Measurements from ENCODE around the gene ERI2. TPM values are rescaled to one million over a fixed set of nuclear protein-coding genes. Genes with fewer than 3 reads are reported as not detected.

The ERI2 gene
- total RNA-seq, 1 donor from 2014 or later: 11.5 TPM

DNA sequence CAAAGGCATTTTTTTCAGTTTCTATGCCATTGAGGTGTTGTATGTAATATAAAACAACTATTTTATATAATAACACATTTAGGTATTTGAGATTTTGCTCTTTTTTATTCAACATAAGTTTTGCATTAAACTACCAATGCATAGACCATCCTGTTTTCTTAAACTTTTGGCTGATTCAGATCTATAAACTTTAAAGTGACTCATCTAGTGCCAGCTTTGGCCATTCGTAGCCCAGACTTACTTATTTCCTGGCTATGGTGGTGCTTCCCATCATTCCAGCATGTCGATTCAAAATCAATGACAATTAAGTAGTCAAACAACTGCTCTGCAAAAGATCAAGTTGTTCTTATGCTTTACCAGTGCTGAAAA lies 3.1 kb downstream of the ERI2 start:
- no peaks in the 10 kb centered on the region for H3K27me3 ChIP-seq (ENCODE audit: control insufficient read depth in 3 of 3, insufficient read depth in 3 of 3, low read length in 3 of 3)
- H3K9me3 ChIP-seq (ENCODE audit: control insufficient read depth in 3 of 3, low read length in 3 of 3): no peaks in the 10 kb centered on the region
- H3K27ac ChIP-seq (ENCODE audit: low read depth, low read length): no peak overlapping the region
- H3K4me1 ChIP-seq (ENCODE audit: control insufficient read depth in 3 of 3, insufficient read depth in 3 of 3, low read length in 3 of 3): peaks cover 9 to 12% (median 10%) of the 10 kb centered on the region in 3 donors
- H3K9ac ChIP-seq (ENCODE audit: low read depth in 1 of 3, low read length in 3 of 3): no peak overlapping the region
- H3K36me3 ChIP-seq (ENCODE audit: control insufficient read depth in 3 of 3, insufficient read depth in 3 of 3, low read length in 3 of 3): peaks cover 3 to 24% (median 15%) of the 10 kb centered on the region in 3 donors
- no peak overlapping the region for H3K4me3 ChIP-seq (ENCODE audit: low read length in 3 of 3)

GRCh38 chr16:20801278-20801677 lies 5.0 kb downstream of the ERI2 start:
- Histone ChIP-seq H3K4me3 (ENCODE audit: low read length in 3 of 3) (no peak overlapping the region), H3K4me1 (ENCODE audit: control insufficient read depth in 3 of 3, insufficient read depth in 3 of 3, low read length in 3 of 3) (peaks cover 2 to 4% (median 3%) of the 10 kb centered on the region in 3 donors), H3K27ac (ENCODE audit: low read depth, low read length) (no peak overlapping the region), H3K9me3 (ENCODE audit: control insufficient read depth in 3 of 3, low read length in 3 of 3) (no peaks in the 10 kb centered on the region), H3K27me3 (ENCODE audit: control insufficient read depth in 3 of 3, insufficient read depth in 3 of 3, low read length in 3 of 3) (no peaks in the 10 kb centered on the region), H3K36me3 (ENCODE audit: control insufficient read depth in 3 of 3, insufficient read depth in 3 of 3, low read length in 3 of 3) (peaks cover 6 to 32% (median 23%) of the 10 kb centered on the region in 3 donors), H3K9ac (ENCODE audit: low read depth in 1 of 3, low read length in 3 of 3) (no peak overlapping the region)

GRCh38 chr16:20799599-20799998 lies 6.7 kb downstream of the ERI2 start:
- no peak overlapping the region for H3K4me3 ChIP-seq (ENCODE audit: low read length in 3 of 3)
- H3K36me3 ChIP-seq (ENCODE audit: control insufficient read depth in 3 of 3, insufficient read depth in 3 of 3, low read length in 3 of 3): peaks cover 8 to 40% (median 27%) of the 10 kb centered on the region in 3 donors
- no peak overlapping the region for H3K27ac ChIP-seq (ENCODE audit: low read depth, low read length)
- H3K27me3 ChIP-seq (ENCODE audit: control insufficient read depth in 3 of 3, insufficient read depth in 3 of 3, low read length in 3 of 3): no peaks in the 10 kb centered on the region
- H3K4me1 ChIP-seq (ENCODE audit: control insufficient read depth in 3 of 3, insufficient read depth in 3 of 3, low read length in 3 of 3): no peaks in the 10 kb centered on the region
- H3K9ac ChIP-seq (ENCODE audit: low read depth in 1 of 3, low read length in 3 of 3): no peak overlapping the region
- H3K9me3 ChIP-seq (ENCODE audit: control insufficient read depth in 3 of 3, low read length in 3 of 3): no peaks in the 10 kb centered on the region

DNA sequence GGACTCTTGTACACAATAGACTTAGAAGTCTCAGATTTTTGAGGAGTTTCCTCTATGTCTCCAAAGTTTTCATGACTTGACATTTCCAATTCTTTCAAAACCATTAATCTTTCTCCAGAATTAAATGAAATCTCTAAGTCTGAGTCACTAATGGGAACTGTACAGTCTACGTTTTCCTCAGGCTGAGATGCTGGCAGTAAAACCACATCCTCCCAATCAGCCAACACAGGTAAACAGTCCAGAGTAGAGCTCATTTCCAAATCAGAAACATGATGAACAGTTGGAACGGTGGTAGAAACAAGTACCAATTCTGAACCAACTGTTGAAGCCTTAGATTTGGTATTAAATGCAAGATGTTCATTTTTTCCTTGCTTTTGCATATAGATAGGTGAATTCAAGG lies 7.9 kb downstream of the ERI2 start:
- Histone ChIP-seq H3K4me1 (ENCODE audit: control insufficient read depth in 3 of 3, insufficient read depth in 3 of 3, low read length in 3 of 3) (no peaks in the 10 kb centered on the region), H3K27ac (ENCODE audit: low read depth, low read length) (no peak overlapping the region), H3K36me3 (ENCODE audit: control insufficient read depth in 3 of 3, insufficient read depth in 3 of 3, low read length in 3 of 3) (peaks cover 8 to 40% (median 27%) of the 10 kb centered on the region in 3 donors), H3K9ac (ENCODE audit: low read depth in 1 of 3, low read length in 3 of 3) (no peak overlapping the region), H3K4me3 (ENCODE audit: low read length in 3 of 3) (no peak overlapping the region), H3K9me3 (ENCODE audit: control insufficient read depth in 3 of 3, low read length in 3 of 3) (no peaks in the 10 kb centered on the region), H3K27me3 (ENCODE audit: control insufficient read depth in 3 of 3, insufficient read depth in 3 of 3, low read length in 3 of 3) (no peaks in the 10 kb centered on the region)

DNA sequence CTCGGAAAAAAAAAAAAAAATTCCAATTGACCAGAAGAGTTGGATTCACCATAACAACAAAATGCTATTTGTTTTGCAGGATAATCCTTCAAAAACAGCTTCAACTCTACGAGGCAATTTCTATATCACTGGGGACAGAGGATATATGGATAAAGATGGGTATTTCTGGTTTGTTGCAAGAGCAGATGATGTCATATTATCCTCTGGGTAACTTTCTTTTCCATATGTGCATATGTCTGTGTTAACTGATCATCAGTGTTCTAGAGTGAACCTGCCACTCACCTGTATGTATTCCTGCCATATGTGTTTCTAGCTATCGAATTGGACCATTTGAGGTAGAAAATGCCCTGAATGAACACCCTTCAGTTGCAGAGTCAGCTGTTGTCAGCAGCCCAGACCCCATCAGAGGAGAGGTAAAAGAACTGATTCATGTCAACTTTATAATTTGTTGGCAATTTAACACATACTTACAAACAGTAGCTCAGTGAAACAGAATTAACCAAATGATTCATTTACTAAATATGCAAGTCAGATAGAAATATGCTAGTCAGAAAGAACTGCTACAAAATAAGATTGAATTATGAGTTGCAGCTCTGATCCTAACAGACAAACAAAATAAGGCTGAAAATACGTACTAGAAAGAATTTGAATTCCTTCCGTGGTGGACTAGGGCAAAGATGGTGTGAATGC lies 14.2 kb downstream of the ERI2 start:
- H3K36me3 ChIP-seq (ENCODE audit: control insufficient read depth in 3 of 3, insufficient read depth in 3 of 3, low read length in 3 of 3): peaks cover 2 to 9% (median 8%) of the 10 kb centered on the region in 3 donors
- no peak overlapping the region for H3K27ac ChIP-seq (ENCODE audit: low read depth, low read length)
- no peaks in the 10 kb centered on the region for H3K9me3 ChIP-seq (ENCODE audit: control insufficient read depth in 3 of 3, low read length in 3 of 3)
- H3K4me1 ChIP-seq (ENCODE audit: control insufficient read depth in 3 of 3, insufficient read depth in 3 of 3, low read length in 3 of 3): no peaks in the 10 kb centered on the region
- H3K4me3 ChIP-seq (ENCODE audit: low read length in 3 of 3): no peak overlapping the region
- no peaks in the 10 kb centered on the region for H3K27me3 ChIP-seq (ENCODE audit: control insufficient read depth in 3 of 3, insufficient read depth in 3 of 3, low read length in 3 of 3)
- H3K9ac ChIP-seq (ENCODE audit: low read depth in 1 of 3, low read length in 3 of 3): no peak overlapping the region

DNA sequence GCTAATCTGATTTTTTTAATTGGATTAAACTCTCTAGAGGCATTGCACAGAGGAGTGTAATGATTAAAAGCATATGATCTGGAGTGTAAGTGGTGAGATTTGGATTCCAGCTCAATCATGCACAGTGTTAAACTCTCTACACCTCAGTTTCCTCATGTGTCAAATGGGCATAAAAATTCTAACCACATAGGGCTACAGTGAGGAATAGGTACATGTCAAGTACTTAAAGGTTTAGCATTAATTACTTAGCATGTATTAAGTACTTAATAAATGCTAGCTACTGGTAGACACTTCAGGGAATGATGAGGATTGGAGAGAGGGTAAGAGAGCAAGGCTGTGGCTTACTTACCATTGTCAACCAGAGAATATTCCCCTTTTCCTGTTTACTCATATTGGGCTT lies 17.1 kb downstream of the ERI2 start:
- no peak overlapping the region for H3K9ac ChIP-seq (ENCODE audit: low read depth in 1 of 3, low read length in 3 of 3)
- no peaks in the 10 kb centered on the region for H3K27me3 ChIP-seq (ENCODE audit: control insufficient read depth in 3 of 3, insufficient read depth in 3 of 3, low read length in 3 of 3)
- H3K4me1 ChIP-seq (ENCODE audit: control insufficient read depth in 3 of 3, insufficient read depth in 3 of 3, low read length in 3 of 3): no peaks in the 10 kb centered on the region
- H3K9me3 ChIP-seq (ENCODE audit: control insufficient read depth in 3 of 3, low read length in 3 of 3): no peaks in the 10 kb centered on the region
- no peaks in the 10 kb centered on the region for H3K36me3 ChIP-seq (ENCODE audit: control insufficient read depth in 3 of 3, insufficient read depth in 3 of 3, low read length in 3 of 3)
- no peak overlapping the region for H3K4me3 ChIP-seq (ENCODE audit: low read length in 3 of 3)
- H3K27ac ChIP-seq (ENCODE audit: low read depth, low read length): no peak overlapping the region

DNA sequence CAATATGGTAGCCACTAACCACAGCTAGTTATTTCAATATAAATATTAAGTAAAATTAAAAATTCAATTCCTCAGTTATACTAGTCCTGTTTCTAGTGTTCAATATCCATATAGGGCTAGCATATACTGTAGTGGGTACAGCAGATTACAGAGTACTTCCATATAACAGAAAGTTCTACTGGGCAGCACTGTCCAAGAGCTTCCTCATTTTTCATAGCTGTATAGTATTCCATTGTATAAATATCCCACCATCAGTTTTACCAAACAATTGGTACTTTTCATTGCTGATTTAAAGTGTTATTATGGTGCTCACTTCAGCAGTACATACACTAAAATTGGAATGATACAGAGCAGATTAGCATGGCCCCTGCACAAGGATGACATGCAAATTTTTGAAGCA lies 22.1 kb downstream of the ERI2 start:
- no peaks in the 10 kb centered on the region for H3K9me3 ChIP-seq (ENCODE audit: control insufficient read depth in 3 of 3, low read length in 3 of 3)
- H3K4me3 ChIP-seq (ENCODE audit: low read length in 3 of 3): no peak overlapping the region
- H3K27me3 ChIP-seq (ENCODE audit: control insufficient read depth in 3 of 3, insufficient read depth in 3 of 3, low read length in 3 of 3): no peaks in the 10 kb centered on the region
- H3K9ac ChIP-seq (ENCODE audit: low read depth in 1 of 3, low read length in 3 of 3): no peak overlapping the region
- H3K27ac ChIP-seq (ENCODE audit: low read depth, low read length): no peak overlapping the region
- H3K4me1 ChIP-seq (ENCODE audit: control insufficient read depth in 3 of 3, insufficient read depth in 3 of 3, low read length in 3 of 3): no peaks in the 10 kb centered on the region
- peaks cover 0 to 7% (median 0%) of the 10 kb centered on the region in 3 donors for H3K36me3 ChIP-seq (ENCODE audit: control insufficient read depth in 3 of 3, insufficient read depth in 3 of 3, low read length in 3 of 3)

DNA sequence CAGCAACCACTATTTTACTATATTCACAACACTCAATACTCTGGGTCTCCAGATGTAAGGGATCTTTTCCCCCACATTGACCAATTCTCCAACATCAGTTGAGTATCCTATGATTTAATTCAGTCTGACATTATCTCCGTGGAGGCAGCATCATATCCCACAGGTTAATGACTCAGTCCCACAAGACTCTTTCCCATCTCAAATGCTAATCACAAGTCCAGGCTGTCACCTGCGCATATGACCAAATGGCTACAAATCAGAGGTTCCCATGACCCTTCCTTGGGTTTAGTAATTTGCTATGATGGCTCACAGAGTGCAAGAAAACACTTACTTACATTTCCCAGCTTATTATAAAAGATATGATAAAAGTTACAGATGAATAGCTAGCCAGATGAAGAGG lies 23.8 kb downstream of the ERI2 start:
- Histone ChIP-seq H3K36me3 (ENCODE audit: control insufficient read depth in 3 of 3, insufficient read depth in 3 of 3, low read length in 3 of 3) (peaks cover 0 to 7% (median 0%) of the 10 kb centered on the region in 3 donors), H3K27me3 (ENCODE audit: control insufficient read depth in 3 of 3, insufficient read depth in 3 of 3, low read length in 3 of 3) (no peaks in the 10 kb centered on the region), H3K9me3 (ENCODE audit: control insufficient read depth in 3 of 3, low read length in 3 of 3) (no peaks in the 10 kb centered on the region), H3K4me3 (ENCODE audit: low read length in 3 of 3) (no peak overlapping the region), H3K4me1 (ENCODE audit: control insufficient read depth in 3 of 3, insufficient read depth in 3 of 3, low read length in 3 of 3) (no peaks in the 10 kb centered on the region), H3K9ac (ENCODE audit: low read depth in 1 of 3, low read length in 3 of 3) (no peak overlapping the region), H3K27ac (ENCODE audit: low read depth, low read length) (no peak overlapping the region)

- Histone ChIP-seq H3K4me1 (ENCODE audit: control insufficient read depth in 3 of 3, insufficient read depth in 3 of 3, low read length in 3 of 3) (no peaks in the 10 kb centered on the region), H3K4me3 (ENCODE audit: low read length in 3 of 3) (no peak overlapping the region)
These were observed 24.6 kb downstream of the ERI2 start for GRCh38 chr16:20781697-20782096.

GRCh38 chr16:20774703-20775362 lies 31.4 kb downstream of the ERI2 start:
- no peaks in the 10 kb centered on the region for H3K9me3 ChIP-seq (ENCODE audit: control insufficient read depth in 3 of 3, low read length in 3 of 3)
- no peak overlapping the region for H3K9ac ChIP-seq (ENCODE audit: low read depth in 1 of 3, low read length in 3 of 3)
- H3K27me3 ChIP-seq (ENCODE audit: control insufficient read depth in 3 of 3, insufficient read depth in 3 of 3, low read length in 3 of 3): no peaks in the 10 kb centered on the region
- no peaks in the 10 kb centered on the region for H3K4me1 ChIP-seq (ENCODE audit: control insufficient read depth in 3 of 3, insufficient read depth in 3 of 3, low read length in 3 of 3)
- no peaks in the 10 kb centered on the region for H3K36me3 ChIP-seq (ENCODE audit: control insufficient read depth in 3 of 3, insufficient read depth in 3 of 3, low read length in 3 of 3)
- H3K27ac ChIP-seq (ENCODE audit: low read depth, low read length): no peak overlapping the region
- no peak overlapping the region for H3K4me3 ChIP-seq (ENCODE audit: low read length in 3 of 3)

More at GRCh38 chr16:20781697-20782096, 24.6 kb downstream of the ERI2 start:
- H3K9me3 ChIP-seq (ENCODE audit: control insufficient read depth in 3 of 3, low read length in 3 of 3): no peaks in the 10 kb centered on the region
- peaks cover 0 to 7% (median 0%) of the 10 kb centered on the region in 3 donors for H3K36me3 ChIP-seq (ENCODE audit: control insufficient read depth in 3 of 3, insufficient read depth in 3 of 3, low read length in 3 of 3)
- no peak overlapping the region for H3K9ac ChIP-seq (ENCODE audit: low read depth in 1 of 3, low read length in 3 of 3)
- H3K27me3 ChIP-seq (ENCODE audit: control insufficient read depth in 3 of 3, insufficient read depth in 3 of 3, low read length in 3 of 3): no peaks in the 10 kb centered on the region
- no peak overlapping the region for H3K27ac ChIP-seq (ENCODE audit: low read depth, low read length)
